ENCODE measurements around the gene KIF21B.

Gene KIF21B

GRCh38 chr1:201028461-201028889 is 5.0 kb upstream of the KIF21B start:
- H3K4me3 ChIP-seq (ENCODE audit: low read depth, low read length) = no peak overlapping the region
- TF ChIP-seq CTCF (IDR thresholded peaks at IDR 0.05; ENCODE audit: low read depth, low read length, missing control alignments) = no peak
- DNase-seq (ENCODE audit: low read depth) = no peak
- in situ Hi-C loops (cut with HindIII; ENCODE audit: low sequenced_read_pairs) = no loop called here

GRCh38 chr1:201026836-201027235 is 3.3 kb upstream of the KIF21B start:
- H3K4me3 ChIP-seq (ENCODE audit: low read depth, low read length) = no peak overlapping the region
- in situ Hi-C loops (cut with HindIII; ENCODE audit: low sequenced_read_pairs) = no loop called here
- DNase-seq (ENCODE audit: low read depth) = no peak
- no peak for TF ChIP-seq CTCF (IDR thresholded peaks at IDR 0.05; ENCODE audit: low read depth, low read length, missing control alignments)

DNA sequence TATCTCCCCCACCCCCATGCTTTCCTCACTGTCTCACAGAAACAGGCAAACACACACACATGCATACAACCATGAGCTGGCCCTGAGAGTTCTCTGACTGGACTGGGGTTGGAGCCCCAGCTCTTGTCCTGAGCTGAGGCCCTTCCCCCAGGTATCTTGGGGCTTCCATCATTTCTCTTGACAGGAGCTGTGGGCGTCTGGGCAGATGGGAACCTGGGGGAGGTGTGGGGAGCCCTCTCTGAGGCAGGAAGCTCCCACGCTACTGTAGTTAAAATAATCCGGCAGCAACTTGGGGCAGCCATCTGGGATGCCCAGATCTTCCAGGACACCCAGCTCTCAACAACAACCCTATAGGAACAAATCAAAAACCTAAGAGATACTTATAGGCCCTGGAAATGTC is 2.7 kb upstream of the KIF21B start:
- TF ChIP-seq CTCF (IDR thresholded peaks at IDR 0.05; ENCODE audit: low read depth, low read length, missing control alignments) = no peak
- in situ Hi-C loops (cut with HindIII; ENCODE audit: low sequenced_read_pairs) = no loop called here
- H3K4me3 ChIP-seq (ENCODE audit: low read depth, low read length) = no peak overlapping the region
- DNase-seq (ENCODE audit: low read depth) = no peak

DNA sequence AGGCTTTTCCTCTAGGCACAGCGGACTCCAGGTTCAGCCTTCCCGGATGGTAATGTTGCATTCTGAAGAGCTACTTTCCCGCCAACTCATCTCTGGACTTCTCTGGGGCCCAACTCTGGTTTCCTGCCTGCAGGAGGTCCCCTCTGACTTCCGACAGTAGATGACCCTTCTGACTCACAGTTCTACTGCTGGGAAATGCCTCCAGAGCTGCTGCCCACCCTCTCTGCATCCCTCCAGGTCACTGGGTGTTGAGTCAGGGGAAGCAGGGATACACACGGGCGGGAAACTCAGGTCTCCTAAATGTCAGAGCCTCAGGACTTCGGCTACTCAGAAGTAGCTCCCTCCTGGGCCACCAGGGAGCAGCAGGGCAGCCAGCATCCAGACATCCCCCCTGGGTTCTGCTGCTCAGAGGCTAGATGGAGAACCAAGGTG is 2.1 kb upstream of the KIF21B start:
- in situ Hi-C loops (cut with HindIII; ENCODE audit: low sequenced_read_pairs) = no loop called here
- no peak for DNase-seq (ENCODE audit: low read depth)
- H3K4me3 ChIP-seq (ENCODE audit: low read depth, low read length) = no peak overlapping the region
- peak; percentile 59 for TF ChIP-seq CTCF (IDR thresholded peaks at IDR 0.05; ENCODE audit: low read depth, low read length, missing control alignments)

- DNase-seq (ENCODE audit: low read depth) = no peak
- in situ Hi-C loops (cut with HindIII; ENCODE audit: low sequenced_read_pairs) = no loop called here
- H3K4me3 ChIP-seq (ENCODE audit: low read depth, low read length) = no peak overlapping the region
- no peak for TF ChIP-seq CTCF (IDR thresholded peaks at IDR 0.05; ENCODE audit: low read depth, low read length, missing control alignments)
Measured at GRCh38 chr1:201024625-201024998, 1.1 kb upstream of the KIF21B start.

GRCh38 chr1:201023920-201024624 is 558 bp upstream of the KIF21B start:
- no peak for DNase-seq (ENCODE audit: low read depth)
- in situ Hi-C loops (cut with HindIII; ENCODE audit: low sequenced_read_pairs) = no loop called here
- no peak overlapping the region for H3K4me3 ChIP-seq (ENCODE audit: low read depth, low read length)
- no peak for TF ChIP-seq CTCF (IDR thresholded peaks at IDR 0.05; ENCODE audit: low read depth, low read length, missing control alignments)
